HepG2 (cell line): ENCODE measurements around the gene CALN1. TPM values are rescaled to one million over a fixed set of nuclear protein-coding genes. Genes with fewer than 3 reads are reported as not detected.

Experiments
- ATAC-seq: fragments of 200-7000 bp; cut with Tn5 transposase; 3 replicates; pipeline ENCODE4 v1.9.1; 2020; ENCODE audit warnings: mild to moderate bottlenecking, moderate library complexity
- BruUV-seq: library from RNA; stranded (reverse); fragments of 400-500 nt; replicated peaks from 2 replicates; lab custom pipeline; 2021; lab: Mats Ljungman, UMichigan
- CTCF ChIA-PET: fragments of 300-600 bp; formaldehyde crosslinking; extraction: SDS; loops from one replicate; lab custom pipeline; 2021; ENCODE audit warnings: low total read pairs, inconsistent platforms, low intra/inter-chr PET ratio; lab: Yijun Ruan, JAX
- POLR2A ChIA-PET: fragments of 350-600 bp; sonication (Branson Sonifier 250); formaldehyde crosslinking; loops from one replicate; lab custom pipeline; 2020; ENCODE audit warnings: antibody characterized with exemption, inconsistent platforms; lab: Yijun Ruan, JAX
- DNase-seq: peaks from one replicate; pipeline ENCODE4 v3.0.0-alpha.2; 2015; ENCODE audit warnings: low spot score
- FAIRE-seq: peaks from 3 replicates; lab custom pipeline; 2011; peaks lifted over from hg19 to GRCh38; lab: Jason Lieb, UNC
- H2AFZ ChIP-seq: one replicate; pipeline ENCODE4 v1.6.1; 2011; ENCODE audit warnings: low read length, inconsistent platforms
- H3K27ac ChIP-seq: fragments of 300-600 bp; 3 replicates; pipeline ENCODE4 v1.8.0; 2011; ENCODE audit warnings: mixed run types, mild to moderate bottlenecking, mixed read lengths, low read length, inconsistent platforms; ENCODE audit not compliant: insufficient read depth; ENCODE audit errors: extremely low read length
- H3K27me3 ChIP-seq, 2 experiments: fragments of 200-600 bp in 1 of 2; 2 replicates in 1 of 2; 3 replicates in 1 of 2; pipeline versions ENCODE4 v1.6.0 to v1.8.0; 2011; ENCODE audit warnings: low read length in 2 of 2, mild to moderate bottlenecking in 2 of 2, moderate library complexity in 2 of 2, inconsistent platforms in 1 of 2; ENCODE audit not compliant: insufficient read depth in 2 of 2, control insufficient read depth in 1 of 2
- H3K36me3 ChIP-seq, 2 experiments: fragments of 200-600 bp in 1 of 2; replicated peaks in 1 of 2; 2 replicates in 1 of 2; 3 replicates in 1 of 2; pipeline versions ENCODE4 v1.5.1 to v1.8.0; 2011; ENCODE audit warnings: low read length in 2 of 2, inconsistent platforms in 1 of 2; ENCODE audit not compliant: insufficient read depth in 2 of 2, control insufficient read depth in 1 of 2
- H3K4me1 ChIP-seq: 2 replicates; pipeline ENCODE4 v1.5.1; 2012; ENCODE audit warnings: low read length, inconsistent platforms; ENCODE audit not compliant: insufficient read depth
- H3K4me2 ChIP-seq: 2 replicates; pipeline ENCODE4 v1.6.0; 2011; ENCODE audit warnings: low read depth, low read length, inconsistent platforms
- H3K4me3 ChIP-seq, 3 experiments: fragments of 200-600 bp in 1 of 3; sonication (generic), shearing (Covaris generic) in 1 of 3; replicated peaks in 1 of 3; 2 replicates each; pipeline ENCODE4 v1.5.1; 2011 to 2016; ENCODE audit warnings: low read length in 3 of 3, inconsistent platforms in 2 of 3, low read depth in 2 of 3, mild to moderate bottlenecking in 2 of 3, control low read depth in 1 of 3, mixed read lengths in 1 of 3; ENCODE audit not compliant: insufficient read depth in 1 of 3
- H3K79me2 ChIP-seq: one replicate; pipeline ENCODE4 v1.6.1; 2011; ENCODE audit warnings: low read length, inconsistent platforms; ENCODE audit not compliant: insufficient read depth
- H3K9ac ChIP-seq: 2 replicates; pipeline ENCODE4 v1.6.0; 2011; ENCODE audit warnings: mild to moderate bottlenecking, low read depth, low read length, inconsistent platforms; ENCODE audit not compliant: insufficient read depth
- H3K9me3 ChIP-seq: 2 replicates; pipeline ENCODE4 v1.5.1; 2012; ENCODE audit warnings: mild to moderate bottlenecking, low read length
- H4K20me1 ChIP-seq: 2 replicates; pipeline ENCODE4 v1.6.0; 2011; ENCODE audit warnings: inconsistent platforms, mild to moderate bottlenecking, low read length, moderate library complexity; ENCODE audit not compliant: insufficient read depth
- ATF7 ChIP-seq, 2 experiments: fragments of 450-650 bp in 1 of 2; sonication (generic) in 1 of 2; formaldehyde crosslinking in 1 of 2; IDR thresholded peaks; 2 replicates each; pipeline versions ENCODE4 v1.4.0 to v1.6.1; 2016 to 2020; ENCODE audit warnings: antibody characterized with exemption in 1 of 2, mild to moderate bottlenecking in 1 of 2, missing genetic modification reagents in 1 of 2
- JUN ChIP-seq: sonication (generic); formaldehyde crosslinking; IDR thresholded peaks from 2 replicates; pipeline ENCODE4 v1.4.0; 2020; ENCODE audit warnings: mild to moderate bottlenecking, missing genetic modification reagents
- KLF16 ChIP-seq, 2 experiments: sonication (generic) in 1 of 2; formaldehyde crosslinking in 1 of 2; IDR thresholded peaks; 2 replicates each; pipeline versions ENCODE4 v1.6.1 to v1.8.0; 2016 to 2023; ENCODE audit warnings: missing genetic modification reagents in 2 of 2, missing compliant biosample characterization in 1 of 2
- MYC ChIP-seq: sonication (generic); formaldehyde crosslinking; IDR thresholded peaks from 2 replicates; pipeline ENCODE4 v1.9.0; 2021; ENCODE audit warnings: missing genetic modification reagents, borderline replicate concordance
- PTBP1 ChIP-seq: fragments of 200-400 bp; formaldehyde crosslinking; IDR thresholded peaks from 2 replicates; pipeline ENCODE4 v1.6.1; 2018; ENCODE audit warnings: low read length, low read depth; ENCODE audit not compliant: poor library complexity, severe bottlenecking
- SETDB1 ChIP-seq: sonication (generic); formaldehyde crosslinking; IDR thresholded peaks from 2 replicates; pipeline ENCODE4 v1.5.1; 2020; ENCODE audit warnings: missing genetic modification reagents, mild to moderate bottlenecking, borderline replicate concordance
- YY1 ChIP-seq: IDR thresholded peaks from 2 replicates; pipeline ENCODE4 v1.6.1; 2011; ENCODE audit warnings: low read length, low read depth, moderate library complexity, mild to moderate bottlenecking; ENCODE audit not compliant: insufficient read depth, insufficient replicate concordance
- ZNF414 ChIP-seq: sonication (generic); formaldehyde crosslinking; IDR thresholded peaks from 2 replicates; pipeline ENCODE4 v1.5.0; 2020; ENCODE audit warnings: missing genetic modification reagents
- ZNF430 ChIP-seq: sonication (generic); formaldehyde crosslinking; IDR thresholded peaks from 2 replicates; pipeline ENCODE4 v1.9.0; 2021; ENCODE audit warnings: mild to moderate bottlenecking, missing genetic modification reagents
- ZNF598 ChIP-seq: sonication (generic); formaldehyde crosslinking; IDR thresholded peaks from 2 replicates; pipeline ENCODE4 v1.5.1; 2020; ENCODE audit warnings: mild to moderate bottlenecking, missing genetic modification reagents, borderline replicate concordance
- ZNF615 ChIP-seq: sonication (generic); formaldehyde crosslinking; IDR thresholded peaks from 2 replicates; pipeline ENCODE4 v1.5.0; 2020; ENCODE audit warnings: mild to moderate bottlenecking, missing genetic modification reagents, borderline replicate concordance
- ZNF746 ChIP-seq: sonication (generic); formaldehyde crosslinking; IDR thresholded peaks from 2 replicates; pipeline ENCODE4 v1.8.0; 2022; ENCODE audit warnings: mild to moderate bottlenecking, missing genetic modification reagents
- ZNF878 ChIP-seq: sonication (generic); formaldehyde crosslinking; IDR thresholded peaks from 2 replicates; pipeline ENCODE4 v1.8.1; 2023; ENCODE audit warnings: mild to moderate bottlenecking, missing genetic modification reagents, moderate library complexity
- WGBS: methylation state at CpG from one replicate; pipeline ENCODE4 v1.1.6; 2017; ENCODE audit warnings: low lambda C conversion rate; 5-methylcytosine and 5-hydroxymethylcytosine counted together
- in situ Hi-C: cut with HindIII; loops from 2 replicates; pipeline ENCODE4 v1.10.0; 2017; ENCODE audit warnings: low pct_unique_long_range_greater_than_20kb; ENCODE audit not compliant: extremely low pct_ligation_motif_present
- intact Hi-C: fragments of 100-400 bp; cut with micrococcal nuclease; formaldehyde crosslinking; loops from one replicate; pipeline ENCODE4 v1.10.0; 2022; ENCODE audit not compliant: unreplicated experiment
- polyA plus RNA-seq, 8 experiments: library from polyadenylated mRNA; depleted of rRNA in 3 of 8; stranded (reverse) in 7 of 8; unstranded in 1 of 8; fragments of >200 nt; fragmentation: Illumina TruSeq in 4 of 8; extraction: Trizol in 4 of 8; gene quantifications; 2 replicates each; pipeline versions ENCODE4 v1.2.1 to v1.2.3, GENCODE V29; 2011 to 2016; ENCODE audit warnings: low read depth in 4 of 8, missing spikeins in 1 of 8, mixed read lengths in 1 of 8; ENCODE audit not compliant: insufficient read depth in 1 of 8
- total RNA-seq, 5 experiments: library from RNA; depleted of rRNA; stranded (reverse); fragments of >200 nt; fragmentation: Illumina TruSeq; extraction: Trizol; gene quantifications; 2 replicates each; pipeline ENCODE4 v1.2.3, GENCODE V29; 2016; ENCODE audit warnings: low read depth in 1 of 5
- TF ChIP-seq, protein P1 (sequence below): IDR thresholded peaks from 2 replicates; pipeline ENCODE4 v1.6.1; 2016; ENCODE audit warnings: low read depth, missing genetic modification reagents, missing compliant biosample characterization
- TF ChIP-seq, protein P2 (sequence below): sonication (generic); formaldehyde crosslinking; IDR thresholded peaks from 2 replicates; pipeline ENCODE4 v1.4.0; 2020; ENCODE audit warnings: low read depth, missing genetic modification reagents

The CALN1 gene
- total and polyA plus RNA-seq, 2 of the 13 experiments (the other 11 are each of a cell fraction or from before 2014, with no cell fraction given): not detected

GRCh38 chr7:71883415-71883814 lies 528.7 kb downstream of the CALN1 start:
- POLR2A ChIA-PET: no interaction called here
- no peak for TF ChIP-seq ZNF430 (CRISPR knock-in tag)
- TF ChIP-seq, protein P1, sequence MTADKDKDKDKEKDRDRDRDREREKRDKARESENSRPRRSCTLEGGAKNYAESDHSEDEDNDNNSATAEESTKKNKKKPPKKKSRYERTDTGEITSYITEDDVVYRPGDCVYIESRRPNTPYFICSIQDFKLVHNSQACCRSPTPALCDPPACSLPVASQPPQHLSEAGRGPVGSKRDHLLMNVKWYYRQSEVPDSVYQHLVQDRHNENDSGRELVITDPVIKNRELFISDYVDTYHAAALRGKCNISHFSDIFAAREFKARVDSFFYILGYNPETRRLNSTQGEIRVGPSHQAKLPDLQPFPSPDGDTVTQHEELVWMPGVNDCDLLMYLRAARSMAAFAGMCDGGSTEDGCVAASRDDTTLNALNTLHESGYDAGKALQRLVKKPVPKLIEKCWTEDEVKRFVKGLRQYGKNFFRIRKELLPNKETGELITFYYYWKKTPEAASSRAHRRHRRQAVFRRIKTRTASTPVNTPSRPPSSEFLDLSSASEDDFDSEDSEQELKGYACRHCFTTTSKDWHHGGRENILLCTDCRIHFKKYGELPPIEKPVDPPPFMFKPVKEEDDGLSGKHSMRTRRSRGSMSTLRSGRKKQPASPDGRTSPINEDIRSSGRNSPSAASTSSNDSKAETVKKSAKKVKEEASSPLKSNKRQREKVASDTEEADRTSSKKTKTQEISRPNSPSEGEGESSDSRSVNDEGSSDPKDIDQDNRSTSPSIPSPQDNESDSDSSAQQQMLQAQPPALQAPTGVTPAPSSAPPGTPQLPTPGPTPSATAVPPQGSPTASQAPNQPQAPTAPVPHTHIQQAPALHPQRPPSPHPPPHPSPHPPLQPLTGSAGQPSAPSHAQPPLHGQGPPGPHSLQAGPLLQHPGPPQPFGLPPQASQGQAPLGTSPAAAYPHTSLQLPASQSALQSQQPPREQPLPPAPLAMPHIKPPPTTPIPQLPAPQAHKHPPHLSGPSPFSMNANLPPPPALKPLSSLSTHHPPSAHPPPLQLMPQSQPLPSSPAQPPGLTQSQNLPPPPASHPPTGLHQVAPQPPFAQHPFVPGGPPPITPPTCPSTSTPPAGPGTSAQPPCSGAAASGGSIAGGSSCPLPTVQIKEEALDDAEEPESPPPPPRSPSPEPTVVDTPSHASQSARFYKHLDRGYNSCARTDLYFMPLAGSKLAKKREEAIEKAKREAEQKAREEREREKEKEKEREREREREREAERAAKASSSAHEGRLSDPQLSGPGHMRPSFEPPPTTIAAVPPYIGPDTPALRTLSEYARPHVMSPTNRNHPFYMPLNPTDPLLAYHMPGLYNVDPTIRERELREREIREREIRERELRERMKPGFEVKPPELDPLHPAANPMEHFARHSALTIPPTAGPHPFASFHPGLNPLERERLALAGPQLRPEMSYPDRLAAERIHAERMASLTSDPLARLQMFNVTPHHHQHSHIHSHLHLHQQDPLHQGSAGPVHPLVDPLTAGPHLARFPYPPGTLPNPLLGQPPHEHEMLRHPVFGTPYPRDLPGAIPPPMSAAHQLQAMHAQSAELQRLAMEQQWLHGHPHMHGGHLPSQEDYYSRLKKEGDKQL (CRISPR knock-in tag): no peak
- TF ChIP-seq KLF16 (CRISPR knock-in tag; IDR thresholded peaks at IDR 0.05): no peak
- TF ChIP-seq ZNF414 (CRISPR knock-in tag): no peak
- TF ChIP-seq ZNF598 (CRISPR knock-in tag): no peak
- TF ChIP-seq, protein P2, sequence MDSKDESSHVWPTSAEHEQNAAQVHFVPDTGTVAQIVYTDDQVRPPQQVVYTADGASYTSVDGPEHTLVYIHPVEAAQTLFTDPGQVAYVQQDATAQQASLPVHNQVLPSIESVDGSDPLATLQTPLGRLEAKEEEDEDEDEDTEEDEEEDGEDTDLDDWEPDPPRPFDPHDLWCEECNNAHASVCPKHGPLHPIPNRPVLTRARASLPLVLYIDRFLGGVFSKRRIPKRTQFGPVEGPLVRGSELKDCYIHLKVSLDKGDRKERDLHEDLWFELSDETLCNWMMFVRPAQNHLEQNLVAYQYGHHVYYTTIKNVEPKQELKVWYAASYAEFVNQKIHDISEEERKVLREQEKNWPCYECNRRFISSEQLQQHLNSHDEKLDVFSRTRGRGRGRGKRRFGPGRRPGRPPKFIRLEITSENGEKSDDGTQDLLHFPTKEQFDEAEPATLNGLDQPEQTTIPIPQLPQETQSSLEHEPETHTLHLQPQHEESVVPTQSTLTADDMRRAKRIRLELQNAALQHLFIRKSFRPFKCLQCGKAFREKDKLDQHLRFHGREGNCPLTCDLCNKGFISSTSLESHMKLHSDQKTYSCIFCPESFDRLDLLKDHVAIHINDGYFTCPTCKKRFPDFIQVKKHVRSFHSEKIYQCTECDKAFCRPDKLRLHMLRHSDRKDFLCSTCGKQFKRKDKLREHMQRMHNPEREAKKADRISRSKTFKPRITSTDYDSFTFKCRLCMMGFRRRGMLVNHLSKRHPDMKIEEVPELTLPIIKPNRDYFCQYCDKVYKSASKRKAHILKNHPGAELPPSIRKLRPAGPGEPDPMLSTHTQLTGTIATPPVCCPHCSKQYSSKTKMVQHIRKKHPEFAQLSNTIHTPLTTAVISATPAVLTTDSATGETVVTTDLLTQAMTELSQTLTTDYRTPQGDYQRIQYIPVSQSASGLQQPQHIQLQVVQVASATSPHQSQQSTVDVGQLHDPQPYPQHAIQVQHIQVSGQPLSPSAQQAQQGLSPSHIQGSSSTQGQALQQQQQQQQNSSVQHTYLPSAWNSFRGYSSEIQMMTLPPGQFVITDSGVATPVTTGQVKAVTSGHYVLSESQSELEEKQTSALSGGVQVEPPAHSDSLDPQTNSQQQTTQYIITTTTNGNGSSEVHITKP (CRISPR knock-in tag): no peak
- TF ChIP-seq ZNF746 (CRISPR knock-in tag): no peak
- TF ChIP-seq ZNF615 (CRISPR knock-in tag): no peak
- TF ChIP-seq SETDB1 (CRISPR knock-in tag): no peak
- TF ChIP-seq PTBP1: no peak
- TF ChIP-seq YY1: no peak
- no peak for TF ChIP-seq ATF7 (IDR thresholded peaks at IDR 0.05)
- TF ChIP-seq ATF7 (CRISPR knock-in tag; IDR thresholded peaks at IDR 0.05): no peak
- TF ChIP-seq ZNF878 (CRISPR knock-in tag): no peak
- no peak for TF ChIP-seq JUN (CRISPR knock-in tag)
- TF ChIP-seq MYC (CRISPR knock-in tag): no peak

More at GRCh38 chr7:71883415-71883814, 528.7 kb downstream of the CALN1 start:
- CTCF ChIA-PET: no interaction called here
- BruUV-seq: no TSS peak
- no peak overlapping the region for H3K27ac ChIP-seq
- H3K4me3 ChIP-seq: no peak overlapping the region
- intact Hi-C loops (no loop called here), in situ Hi-C loops (no loop called here)
- no peak overlapping the region for H3K4me2 ChIP-seq
- DNase-seq (no peak), FAIRE-seq (no peak), ATAC-seq (no peak)
- H4K20me1 ChIP-seq: no peaks in the 10 kb centered on the region
- no peaks in the 10 kb centered on the region for H3K79me2 ChIP-seq
- WGBS: 6% methylated on average over 5 of the region's 5 CpGs
- H3K36me3 ChIP-seq: no peaks in the 10 kb centered on the region
- H3K9me3 ChIP-seq: peaks cover 7% of the 10 kb centered on the region; the same call in 1 of the 2 replicates
- H3K4me1 ChIP-seq: no peaks in the 10 kb centered on the region
- H3K27me3 ChIP-seq: peaks cover 0 to 3% of the 10 kb centered on the region in 2 experiments; a peak in 2 of 5 replicates
- no peak overlapping the region for H2AFZ ChIP-seq
- H3K9ac ChIP-seq: no peak overlapping the region
